NCI-H82 treated with DMSO at 0.1 percent for 48 hours (cell line): ENCODE results near the gene PMVK.
A peak's percentile ranks its signal among the peaks of the same experiment; 100 is the strongest.

Experiments used
- DNase-seq: peaks from one replicate; lab custom pipeline; 2025; ENCODE audit not compliant: unreplicated experiment; lab: John Stamatoyannopoulos, UW

Gene PMVK

GRCh38 chr1:154951901-154952657, 15.6 kb upstream of the PMVK start:
- DNase-seq = no peak

- no peak for DNase-seq
Observed at GRCh38 chr1:154948079-154948478, 11.6 kb upstream of the PMVK start.

- DNase-seq = no peak
Observed at GRCh38 chr1:154945962-154946850, 9.7 kb upstream of the PMVK start.

GRCh38 chr1:154945160-154945961, 8.8 kb upstream of the PMVK start:
- no peak for DNase-seq

- no peak for DNase-seq
Observed at GRCh38 chr1:154944401-154945159, 8.1 kb upstream of the PMVK start.

- peak; percentile 38 for DNase-seq
Observed at GRCh38 chr1:154943649-154944400, 7.3 kb upstream of the PMVK start.

- peak; percentile 14 for DNase-seq
Observed at GRCh38 chr1:154941333-154942013, 5.0 kb upstream of the PMVK start.

GRCh38 chr1:154940651-154941194, 4.2 kb upstream of the PMVK start:
- peak; percentile 17 for DNase-seq

- DNase-seq = no peak
Observed at GRCh38 chr1:154940213-154940560, 3.7 kb upstream of the PMVK start.

GRCh38 chr1:154938604-154939399, 2.3 kb upstream of the PMVK start:
- no peak for DNase-seq

GRCh38 chr1:154937988-154938386, 1.5 kb upstream of the PMVK start:
- DNase-seq = no peak

GRCh38 chr1:154937085-154937987, 817 bp upstream of the PMVK start:
- peak; percentile 93 for DNase-seq

- no peak for DNase-seq
Observed at GRCh38 chr1:154935749-154936554, 567 bp downstream of the PMVK start.

GRCh38 chr1:154934358-154934948, 2.1 kb downstream of the PMVK start:
- DNase-seq = no peak

- no peak for DNase-seq
Observed at GRCh38 chr1:154931940-154932487, 4.5 kb downstream of the PMVK start.

- no peak for DNase-seq
Observed at GRCh38 chr1:154926201-154926600, 10.3 kb downstream of the PMVK start.
